K562 (cell line): ENCODE measurements around the gene SMG1.
"Not testable (repeated sequence)": the region's sequence is repeated elsewhere in the genome, so short reads cannot be mapped to it uniquely, and the experiment has no call there.

Source experiments
- EZH2 ChIP-seq: IDR thresholded peaks from 2 replicates; pipeline ENCODE4 v1.6.1; 2012; ENCODE audit warnings: low read depth, mild to moderate bottlenecking, inconsistent platforms, low read length, borderline replicate concordance
- GABPB1 ChIP-seq: sonication (generic); formaldehyde crosslinking; IDR thresholded peaks from 2 replicates; pipeline ENCODE4 v1.8.0; 2022; ENCODE audit warnings: mild to moderate bottlenecking, missing genetic modification reagents
- MAZ ChIP-seq, 2 experiments: fragments of 450-650 bp in 1 of 2; sonication (generic) in 1 of 2; formaldehyde crosslinking; IDR thresholded peaks in 1 of 2; conservative IDR thresholded peaks in 1 of 2; 2 replicates each; pipeline versions ENCODE4 v1.4.0 to v1.5.0; 2020; ENCODE audit warnings: mild to moderate bottlenecking in 1 of 2, missing genetic modification reagents in 1 of 2
- STAG1 ChIP-seq: sonication (generic); formaldehyde crosslinking; IDR thresholded peaks from 2 replicates; pipeline ENCODE4 v1.5.0; 2020; ENCODE audit warnings: missing genetic modification reagents, borderline replicate concordance
- YY1 ChIP-seq, 3 experiments: IDR thresholded peaks; 2 replicates each; pipeline ENCODE4 v1.6.1; 2011; ENCODE audit warnings: low read length in 2 of 3, mild to moderate bottlenecking in 2 of 3, moderate library complexity in 2 of 3, borderline replicate concordance in 1 of 3, control low read depth in 1 of 3, low read depth in 1 of 3; ENCODE audit not compliant: insufficient read depth in 3 of 3, insufficient replicate concordance in 2 of 3, control insufficient read depth in 1 of 3, insufficient read length in 1 of 3; ENCODE audit errors: extremely low read depth in 1 of 3
- TF ChIP-seq, protein P1 (sequence below): fragments of 250-450 bp; sonication (Bioruptor Pico); IDR thresholded peaks from 2 replicates; pipeline ENCODE4 v1.5.0; 2022; ENCODE audit warnings: mild to moderate bottlenecking
- TF ChIP-seq, protein P2 (sequence below), 3 experiments: IDR thresholded peaks in 2 of 3; conservative IDR thresholded peaks in 1 of 3; 2 replicates each; pipeline ENCODE4 v1.5.1; 2011 to 2012; ENCODE audit warnings: low read length in 3 of 3, mild to moderate bottlenecking in 3 of 3, control low read depth in 2 of 3, improper control_type of control experiment in 1 of 3, inconsistent platforms in 1 of 3, low read depth in 1 of 3, mixed read lengths in 1 of 3, moderate library complexity in 1 of 3; ENCODE audit not compliant: insufficient read depth in 2 of 3
- TF ChIP-seq, protein P3 (sequence below): fragments of 450-650 bp; formaldehyde crosslinking; IDR thresholded peaks from 2 replicates; pipeline ENCODE4 v1.4.0; 2020; ENCODE audit warnings: mild to moderate bottlenecking, moderate library complexity

DNA sequence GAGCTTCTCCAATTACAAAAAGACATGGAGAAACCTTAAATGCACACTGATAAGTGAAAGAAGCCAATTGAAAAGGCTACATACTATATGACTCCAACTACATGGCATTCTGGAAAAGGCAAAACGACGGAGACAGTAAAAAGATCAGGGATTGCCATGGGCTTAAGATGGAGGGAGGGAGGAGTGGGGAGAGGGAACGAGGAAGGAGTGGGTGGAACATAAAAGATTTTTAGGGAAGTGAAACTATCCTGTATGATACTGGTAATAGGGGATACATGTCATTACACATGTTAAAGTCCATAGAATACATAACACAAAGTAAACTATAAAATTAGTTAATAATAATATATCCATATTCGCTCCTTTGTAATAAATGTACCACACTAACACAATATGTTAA lies 48.9 kb downstream of the SMG1 start:
- TF ChIP-seq, protein P1, sequence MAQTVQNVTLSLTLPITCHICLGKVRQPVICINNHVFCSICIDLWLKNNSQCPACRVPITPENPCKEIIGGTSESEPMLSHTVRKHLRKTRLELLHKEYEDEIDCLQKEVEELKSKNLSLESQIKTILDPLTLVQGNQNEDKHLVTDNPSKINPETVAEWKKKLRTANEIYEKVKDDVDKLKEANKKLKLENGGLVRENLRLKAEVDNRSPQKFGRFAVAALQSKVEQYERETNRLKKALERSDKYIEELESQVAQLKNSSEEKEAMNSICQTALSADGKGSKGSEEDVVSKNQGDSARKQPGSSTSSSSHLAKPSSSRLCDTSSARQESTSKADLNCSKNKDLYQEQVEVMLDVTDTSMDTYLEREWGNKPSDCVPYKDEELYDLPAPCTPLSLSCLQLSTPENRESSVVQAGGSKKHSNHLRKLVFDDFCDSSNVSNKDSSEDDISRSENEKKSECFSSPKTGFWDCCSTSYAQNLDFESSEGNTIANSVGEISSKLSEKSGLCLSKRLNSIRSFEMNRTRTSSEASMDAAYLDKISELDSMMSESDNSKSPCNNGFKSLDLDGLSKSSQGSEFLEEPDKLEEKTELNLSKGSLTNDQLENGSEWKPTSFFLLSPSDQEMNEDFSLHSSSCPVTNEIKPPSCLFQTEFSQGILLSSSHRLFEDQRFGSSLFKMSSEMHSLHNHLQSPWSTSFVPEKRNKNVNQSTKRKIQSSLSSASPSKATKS (CRISPR knock-in tag): not testable (repeated sequence)
- not testable (repeated sequence) for TF ChIP-seq YY1 (IDR thresholded peaks at IDR 0.05; ENCODE audit: borderline replicate concordance in 1 of 3, control insufficient read depth in 1 of 3, extremely low read depth in 1 of 3, insufficient read depth in 3 of 3, insufficient read length in 1 of 3, insufficient replicate concordance in 2 of 3, low read depth in 1 of 3, low read length in 2 of 3); STAG1 (CRISPR knock-in tag); EZH2; GABPB1 (CRISPR knock-in tag); MAZ (CRISPR knock-in tag; conservative IDR thresholded peaks at IDR 0.05 in 1 of 2, IDR thresholded peaks at IDR 0.05 in 1 of 2)
- TF ChIP-seq, protein P2, sequence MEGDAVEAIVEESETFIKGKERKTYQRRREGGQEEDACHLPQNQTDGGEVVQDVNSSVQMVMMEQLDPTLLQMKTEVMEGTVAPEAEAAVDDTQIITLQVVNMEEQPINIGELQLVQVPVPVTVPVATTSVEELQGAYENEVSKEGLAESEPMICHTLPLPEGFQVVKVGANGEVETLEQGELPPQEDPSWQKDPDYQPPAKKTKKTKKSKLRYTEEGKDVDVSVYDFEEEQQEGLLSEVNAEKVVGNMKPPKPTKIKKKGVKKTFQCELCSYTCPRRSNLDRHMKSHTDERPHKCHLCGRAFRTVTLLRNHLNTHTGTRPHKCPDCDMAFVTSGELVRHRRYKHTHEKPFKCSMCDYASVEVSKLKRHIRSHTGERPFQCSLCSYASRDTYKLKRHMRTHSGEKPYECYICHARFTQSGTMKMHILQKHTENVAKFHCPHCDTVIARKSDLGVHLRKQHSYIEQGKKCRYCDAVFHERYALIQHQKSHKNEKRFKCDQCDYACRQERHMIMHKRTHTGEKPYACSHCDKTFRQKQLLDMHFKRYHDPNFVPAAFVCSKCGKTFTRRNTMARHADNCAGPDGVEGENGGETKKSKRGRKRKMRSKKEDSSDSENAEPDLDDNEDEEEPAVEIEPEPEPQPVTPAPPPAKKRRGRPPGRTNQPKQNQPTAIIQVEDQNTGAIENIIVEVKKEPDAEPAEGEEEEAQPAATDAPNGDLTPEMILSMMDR (IDR thresholded peaks at IDR 0.05 in 2 of 3, conservative IDR thresholded peaks at IDR 0.05 in 1 of 3; ENCODE audit: insufficient read depth in 2 of 3, low read depth in 1 of 3, low read length in 3 of 3): not testable (repeated sequence)
- TF ChIP-seq, protein P3, sequence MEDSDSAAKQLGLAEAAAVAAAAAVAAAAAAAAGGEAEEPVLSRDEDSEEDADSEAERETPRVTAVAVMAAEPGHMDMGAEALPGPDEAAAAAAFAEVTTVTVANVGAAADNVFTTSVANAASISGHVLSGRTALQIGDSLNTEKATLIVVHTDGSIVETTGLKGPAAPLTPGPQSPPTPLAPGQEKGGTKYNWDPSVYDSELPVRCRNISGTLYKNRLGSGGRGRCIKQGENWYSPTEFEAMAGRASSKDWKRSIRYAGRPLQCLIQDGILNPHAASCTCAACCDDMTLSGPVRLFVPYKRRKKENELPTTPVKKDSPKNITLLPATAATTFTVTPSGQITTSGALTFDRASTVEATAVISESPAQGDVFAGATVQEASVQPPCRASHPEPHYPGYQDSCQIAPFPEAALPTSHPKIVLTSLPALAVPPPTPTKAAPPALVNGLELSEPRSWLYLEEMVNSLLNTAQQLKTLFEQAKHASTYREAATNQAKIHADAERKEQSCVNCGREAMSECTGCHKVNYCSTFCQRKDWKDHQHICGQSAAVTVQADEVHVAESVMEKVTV (CRISPR knock-in tag): not testable (repeated sequence)
